Measurements from ENCODE around the gene TPCN2.
A peak's percentile ranks its signal among the peaks of the same experiment; 100 is the strongest.

DNA sequence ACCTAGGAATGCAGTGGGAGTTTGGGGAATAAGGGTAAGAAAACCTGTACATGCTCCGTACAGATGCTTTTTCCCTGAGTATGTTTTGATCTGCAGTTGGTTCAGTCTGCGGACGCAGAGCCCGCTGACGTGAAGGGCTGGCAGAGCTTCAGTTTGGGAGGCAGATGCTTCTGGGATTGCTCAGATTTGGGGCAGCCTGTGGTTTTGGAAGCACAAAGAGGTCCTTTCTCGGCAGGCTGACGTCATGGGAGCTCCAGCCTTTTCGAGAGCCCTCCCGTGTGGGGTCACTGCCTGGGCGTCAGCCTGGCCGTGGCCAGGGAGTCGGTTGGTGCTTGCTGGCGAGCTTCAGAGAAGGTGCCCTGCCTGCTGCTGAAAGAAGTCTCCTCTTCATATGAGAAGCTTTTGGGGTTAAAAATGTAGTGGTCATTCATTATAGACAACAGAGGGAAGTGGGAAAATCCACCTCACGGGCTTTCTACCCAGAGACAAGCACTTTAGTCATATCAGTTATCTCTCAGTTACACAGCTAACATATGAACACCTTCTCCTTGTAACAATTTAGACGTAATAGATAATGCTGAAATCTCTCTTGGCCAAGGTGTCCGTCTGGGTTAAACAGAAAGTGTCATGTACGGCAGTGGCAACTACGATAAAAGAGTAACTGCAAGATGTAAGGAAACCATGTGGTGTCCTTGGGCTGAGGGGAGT lies 26.8 kb downstream of the TPCN2 start:
- TF ChIP-seq, protein P1, sequence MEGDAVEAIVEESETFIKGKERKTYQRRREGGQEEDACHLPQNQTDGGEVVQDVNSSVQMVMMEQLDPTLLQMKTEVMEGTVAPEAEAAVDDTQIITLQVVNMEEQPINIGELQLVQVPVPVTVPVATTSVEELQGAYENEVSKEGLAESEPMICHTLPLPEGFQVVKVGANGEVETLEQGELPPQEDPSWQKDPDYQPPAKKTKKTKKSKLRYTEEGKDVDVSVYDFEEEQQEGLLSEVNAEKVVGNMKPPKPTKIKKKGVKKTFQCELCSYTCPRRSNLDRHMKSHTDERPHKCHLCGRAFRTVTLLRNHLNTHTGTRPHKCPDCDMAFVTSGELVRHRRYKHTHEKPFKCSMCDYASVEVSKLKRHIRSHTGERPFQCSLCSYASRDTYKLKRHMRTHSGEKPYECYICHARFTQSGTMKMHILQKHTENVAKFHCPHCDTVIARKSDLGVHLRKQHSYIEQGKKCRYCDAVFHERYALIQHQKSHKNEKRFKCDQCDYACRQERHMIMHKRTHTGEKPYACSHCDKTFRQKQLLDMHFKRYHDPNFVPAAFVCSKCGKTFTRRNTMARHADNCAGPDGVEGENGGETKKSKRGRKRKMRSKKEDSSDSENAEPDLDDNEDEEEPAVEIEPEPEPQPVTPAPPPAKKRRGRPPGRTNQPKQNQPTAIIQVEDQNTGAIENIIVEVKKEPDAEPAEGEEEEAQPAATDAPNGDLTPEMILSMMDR (IDR thresholded peaks at IDR 0.05) = no peak
- peak in 1 of 2 donors; percentile 11 for TF ChIP-seq POLR2A (IDR thresholded peaks at IDR 0.05)

Data from heart left ventricle (tissue), 13 donors.